H9 (cell line): ENCODE data around the gene TRPM8. TPM values are rescaled to one million over a fixed set of nuclear protein-coding genes. Genes with fewer than 3 reads are reported as not detected.

Experiments used
- DNase-seq: peaks from one replicate; pipeline ENCODE4 v3.0.0-alpha.2; 2017
- H2AFZ ChIP-seq: one replicate; pipeline ENCODE4 v1.6.1; 2013; ENCODE audit warnings: mild to moderate bottlenecking, low read length, control low read depth, moderate library complexity
- H2AK5ac ChIP-seq: 2 replicates; pipeline ENCODE4 v1.6.1; 2013; ENCODE audit warnings: low read length, control low read depth, mixed read lengths; ENCODE audit not compliant: insufficient read length
- H2BK120ac ChIP-seq: one replicate; pipeline ENCODE4 v1.6.1; 2013; ENCODE audit warnings: low read depth, mild to moderate bottlenecking, low read length, control low read depth, inconsistent platforms; ENCODE audit not compliant: poor library complexity, severe bottlenecking
- H2BK12ac ChIP-seq: 2 replicates; pipeline ENCODE4 v1.6.1; 2013; ENCODE audit warnings: low read length, control low read depth, mixed read lengths, low read depth; ENCODE audit not compliant: insufficient read length
- H2BK15ac ChIP-seq: 2 replicates; pipeline ENCODE4 v1.6.1; 2013; ENCODE audit warnings: low read depth, low read length, control low read depth
- H2BK20ac ChIP-seq: one replicate; pipeline ENCODE4 v1.6.1; 2013; ENCODE audit warnings: low read depth, mild to moderate bottlenecking, low read length, control low read depth, inconsistent platforms; ENCODE audit not compliant: poor library complexity, severe bottlenecking
- H2BK5ac ChIP-seq: 2 replicates; pipeline ENCODE4 v1.6.1; 2013; ENCODE audit warnings: low read length, control low read depth, mixed read lengths; ENCODE audit not compliant: insufficient read length
- H3K14ac ChIP-seq: 2 replicates; pipeline ENCODE4 v1.6.1; 2013; ENCODE audit warnings: low read length, control low read depth; ENCODE audit not compliant: insufficient read depth
- H3K18ac ChIP-seq: 2 replicates; pipeline ENCODE4 v1.6.1; 2013; ENCODE audit warnings: low read depth, mild to moderate bottlenecking, mixed read lengths, low read length, control low read depth; ENCODE audit not compliant: insufficient read length
- H3K23ac ChIP-seq: 2 replicates; pipeline ENCODE4 v1.6.1; 2013; ENCODE audit warnings: low read length, control low read depth, mixed read lengths, low read depth; ENCODE audit not compliant: insufficient read length
- H3K23me2 ChIP-seq: 2 replicates; pipeline ENCODE4 v1.6.1; 2013; ENCODE audit warnings: low read depth, mild to moderate bottlenecking, mixed read lengths, low read length, control low read depth; ENCODE audit not compliant: insufficient read length, poor library complexity, severe bottlenecking
- H3K27ac ChIP-seq: 2 replicates; pipeline ENCODE4 v1.5.1; 2013; ENCODE audit warnings: low read length, control low read depth, mixed read lengths, low read depth; ENCODE audit not compliant: insufficient read length
- H3K27me3 ChIP-seq: 2 replicates; pipeline ENCODE4 v1.6.1; 2013; ENCODE audit warnings: low read length, control low read depth, inconsistent platforms; ENCODE audit not compliant: insufficient read depth
- H3K4ac ChIP-seq: 2 replicates; pipeline ENCODE4 v1.6.1; 2013; ENCODE audit warnings: low read depth, mild to moderate bottlenecking, control low read depth, inconsistent platforms, low read length, moderate library complexity
- H3K4me1 ChIP-seq: 2 replicates; pipeline ENCODE4 v1.6.1; 2013; ENCODE audit warnings: low read length, control low read depth, inconsistent platforms; ENCODE audit not compliant: insufficient read depth
- H3K4me2 ChIP-seq: 2 replicates; pipeline ENCODE4 v1.6.1; 2013; ENCODE audit warnings: low read length, control low read depth, mixed read lengths; ENCODE audit not compliant: insufficient read length, insufficient read depth
- H3K56ac ChIP-seq: 2 replicates; pipeline ENCODE4 v1.6.1; 2013; ENCODE audit warnings: low read depth, mild to moderate bottlenecking, mixed read lengths, low read length, control low read depth; ENCODE audit not compliant: insufficient read length
- H3K79me1 ChIP-seq: 2 replicates; pipeline ENCODE4 v1.6.1; 2013; ENCODE audit warnings: low read depth, mild to moderate bottlenecking, moderate library complexity, low read length, control low read depth, inconsistent platforms; ENCODE audit not compliant: insufficient read depth, poor library complexity, severe bottlenecking
- H3K79me2 ChIP-seq: 2 replicates; pipeline ENCODE4 v1.6.1; 2013; ENCODE audit warnings: low read length, control low read depth, inconsistent platforms; ENCODE audit not compliant: insufficient read depth
- H3K9ac ChIP-seq: 2 replicates; pipeline ENCODE4 v1.6.1; 2013; ENCODE audit warnings: low read length, control low read depth, mixed read lengths; ENCODE audit not compliant: insufficient read length; ENCODE audit errors: extremely low read depth
- H3K9me3 ChIP-seq: one replicate; pipeline ENCODE4 v1.6.1; 2013; ENCODE audit warnings: low read depth, low read length, inconsistent platforms; ENCODE audit not compliant: control insufficient read depth
- H3T11ph ChIP-seq: one replicate; pipeline ENCODE4 v1.6.1; 2013; ENCODE audit warnings: mild to moderate bottlenecking, low read length, control low read depth, inconsistent platforms
- H4K20me1 ChIP-seq: one replicate; pipeline ENCODE4 v1.6.1; 2013; ENCODE audit not compliant: control insufficient read depth, insufficient read length, insufficient read depth
- H4K5ac ChIP-seq: 2 replicates; pipeline ENCODE4 v1.6.1; 2013; ENCODE audit warnings: low read depth, mild to moderate bottlenecking, mixed read lengths, low read length, control low read depth; ENCODE audit not compliant: insufficient read length
- H4K8ac ChIP-seq: replicated peaks from 2 replicates; pipeline ENCODE4 v1.6.1; 2013; ENCODE audit warnings: low read length, control low read depth, mixed read lengths, low read depth; ENCODE audit not compliant: insufficient read length
- H4K91ac ChIP-seq: 2 replicates; pipeline ENCODE4 v1.6.1; 2013; ENCODE audit warnings: low read depth, mild to moderate bottlenecking, moderate library complexity, mixed read lengths, low read length, control low read depth; ENCODE audit not compliant: insufficient read length
- H3K27ac Mint-ChIP-seq, 3 experiments: 2 replicates in 2 of 3; 3 replicates in 1 of 3; pipeline ENCODE4 v1.8.0; 2020 to 2021; ENCODE audit warnings: mixed read lengths in 3 of 3, mild to moderate bottlenecking in 1 of 3, moderate library complexity in 1 of 3
- H3K27me3 Mint-ChIP-seq: 2 replicates; pipeline ENCODE4 v1.8.0; 2021; ENCODE audit warnings: low read depth, mild to moderate bottlenecking, moderate library complexity, mixed read lengths
- H3K36me3 Mint-ChIP-seq, 3 experiments: 2 replicates in 2 of 3; 3 replicates in 1 of 3; pipeline ENCODE4 v1.8.0; 2020 to 2021; ENCODE audit warnings: low read depth in 3 of 3, mixed read lengths in 3 of 3; ENCODE audit not compliant: insufficient read depth in 1 of 3
- H3K4me1 Mint-ChIP-seq, 2 experiments: 2 replicates each; pipeline ENCODE4 v1.8.0; 2020; ENCODE audit warnings: mixed read lengths in 2 of 2
- H3K4me3 Mint-ChIP-seq, 2 experiments: 2 replicates in 1 of 2; 3 replicates in 1 of 2; pipeline ENCODE4 v1.8.0; 2020 to 2021; ENCODE audit warnings: mild to moderate bottlenecking in 2 of 2, mixed read lengths in 2 of 2, moderate library complexity in 1 of 2
- H3K9me3 Mint-ChIP-seq, 2 experiments: 2 replicates in 1 of 2; 3 replicates in 1 of 2; pipeline ENCODE4 v1.8.0; 2020; ENCODE audit warnings: mild to moderate bottlenecking in 2 of 2, mixed read lengths in 2 of 2, moderate library complexity in 1 of 2
- CTCF ChIP-seq: fragments of 200-600 bp; sonication (generic); conservative IDR thresholded peaks from 3 replicates; pipeline ENCODE4 v1.8.0; 2021; ENCODE audit warnings: antibody characterized with exemption, mild to moderate bottlenecking
- WGBS: extraction: QIAGEN DNeasy Blood & Tissue Kit; methylation state at CpG from one replicate; pipeline ENCODE4 v1.1.7; 2013; ENCODE audit warnings: missing lambda C conversion rate, low lambda C conversion rate, mixed read lengths; ENCODE audit not compliant: insufficient read length; ENCODE audit errors: extremely low coverage; 5-methylcytosine and 5-hydroxymethylcytosine counted together
- total RNA-seq: library from RNA; stranded (reverse); gene quantifications from 2 replicates; pipeline ENCODE4 v1.2.1, GENCODE V29; 2021

TRPM8 gene
- total RNA-seq, 1 experiment from 2014 or later: 0.28 TPM

GRCh38 chr2:233901884-233902283 lies 15.3 kb upstream of the TRPM8 start:
- no peaks in the 10 kb centered on the region for H3K4me1 Mint-ChIP-seq
- no peak overlapping the region for H2BK20ac ChIP-seq

More at GRCh38 chr2:233901884-233902283, 15.3 kb upstream of the TRPM8 start:
- WGBS: no CpG with 5 or more reads among the region's 4 CpGs
- Histone ChIP-seq H3K27me3 (no peaks in the 10 kb centered on the region), H3K79me1 (no peaks in the 10 kb centered on the region), H3K23ac (no peak overlapping the region), H3K4me2 (no peak overlapping the region), H3K23me2 (no peaks in the 10 kb centered on the region), H2BK120ac (no peak overlapping the region), H3K9ac (no peak overlapping the region), H4K91ac (no peak overlapping the region), H3K9me3 (no peaks in the 10 kb centered on the region), H2AK5ac (no peak overlapping the region), H2BK15ac (no peak overlapping the region), H3T11ph (no peak overlapping the region), H3K14ac (no peak overlapping the region), H2AFZ (no peak overlapping the region), H2BK5ac (no peak overlapping the region), H3K56ac (no peak overlapping the region), H3K4ac (no peak overlapping the region), H3K4me1 (no peaks in the 10 kb centered on the region), H2BK12ac (no peak overlapping the region), H4K20me1 (peaks cover 3% of the 10 kb centered on the region), H3K79me2 (no peaks in the 10 kb centered on the region), H4K8ac (no peak overlapping the region), H3K18ac (no peak overlapping the region), H3K27ac (no peak overlapping the region), H4K5ac (no peak overlapping the region)
- Mint-ChIP-seq H3K27me3 (peaks cover 42% of the 10 kb centered on the region), H3K9me3 (peaks cover 3 to 6% of the 10 kb centered on the region in 2 experiments; a peak in 1 of 5 replicates), H3K27ac (no peak overlapping the region), H3K4me3 (no peak overlapping the region), H3K36me3 (no peaks in the 10 kb centered on the region; a peak in 1 of 7 replicates)
- no peak for DNase-seq
- TF ChIP-seq CTCF: no peak
